NCI-H1092 (cell line): Measurements from ENCODE around the gene TAAR1.
"Not testable (repeated sequence)": the region's sequence is repeated elsewhere in the genome, so short reads cannot be mapped to it uniquely, and the experiment has no call there.

Experiments
- DNase-seq: peaks from one replicate; lab custom pipeline; 2025; lab: John Stamatoyannopoulos, UW

The TAAR1 gene, protein sequence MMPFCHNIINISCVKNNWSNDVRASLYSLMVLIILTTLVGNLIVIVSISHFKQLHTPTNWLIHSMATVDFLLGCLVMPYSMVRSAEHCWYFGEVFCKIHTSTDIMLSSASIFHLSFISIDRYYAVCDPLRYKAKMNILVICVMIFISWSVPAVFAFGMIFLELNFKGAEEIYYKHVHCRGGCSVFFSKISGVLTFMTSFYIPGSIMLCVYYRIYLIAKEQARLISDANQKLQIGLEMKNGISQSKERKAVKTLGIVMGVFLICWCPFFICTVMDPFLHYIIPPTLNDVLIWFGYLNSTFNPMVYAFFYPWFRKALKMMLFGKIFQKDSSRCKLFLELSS

DNA sequence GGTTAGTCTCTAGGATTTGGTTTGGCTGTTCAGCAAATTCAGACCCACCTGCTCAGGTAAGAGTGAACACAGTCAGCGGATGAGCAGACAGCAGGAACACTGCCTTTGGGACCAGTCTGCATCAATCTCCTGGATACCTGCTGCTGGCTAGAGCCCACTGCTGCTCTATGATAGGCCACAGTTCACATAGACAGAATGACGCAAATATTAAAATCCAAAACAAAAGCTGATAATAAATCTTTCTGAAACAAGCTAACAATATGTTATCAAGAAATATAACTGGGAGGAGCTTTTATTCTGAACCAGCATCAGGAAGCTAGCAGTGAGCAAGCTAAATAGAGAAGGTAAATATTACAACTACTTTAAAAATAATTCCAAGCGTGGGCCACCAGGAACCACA, at the start of gene TAAR1:
TAAR1 (minus strand) TSS at position 101 of the 400 bp plus-strand sequence. CDS start 13,179 bp downstream, outside the sequence.
- no peak for DNase-seq

DNA sequence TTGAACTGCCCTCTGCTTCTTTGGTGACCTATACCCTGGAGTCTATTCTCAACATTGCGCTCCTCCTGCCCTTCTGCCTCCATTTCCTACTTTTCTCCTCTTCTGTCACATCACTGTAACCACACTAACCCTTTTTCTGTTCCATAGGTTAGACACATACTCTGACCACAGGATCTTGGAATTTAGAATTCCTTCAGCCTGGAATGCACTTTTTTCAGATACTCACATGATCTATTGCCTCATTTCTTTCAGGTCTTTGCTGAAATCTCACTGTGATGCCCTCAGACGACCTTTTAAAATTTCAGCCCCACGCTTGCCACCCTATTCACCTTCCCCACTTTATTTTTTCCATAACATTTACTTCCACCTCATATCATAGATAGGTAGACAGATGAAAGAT, 49.8 kb upstream of the TAAR1 start:
- DNase-seq, result no peak

DNA sequence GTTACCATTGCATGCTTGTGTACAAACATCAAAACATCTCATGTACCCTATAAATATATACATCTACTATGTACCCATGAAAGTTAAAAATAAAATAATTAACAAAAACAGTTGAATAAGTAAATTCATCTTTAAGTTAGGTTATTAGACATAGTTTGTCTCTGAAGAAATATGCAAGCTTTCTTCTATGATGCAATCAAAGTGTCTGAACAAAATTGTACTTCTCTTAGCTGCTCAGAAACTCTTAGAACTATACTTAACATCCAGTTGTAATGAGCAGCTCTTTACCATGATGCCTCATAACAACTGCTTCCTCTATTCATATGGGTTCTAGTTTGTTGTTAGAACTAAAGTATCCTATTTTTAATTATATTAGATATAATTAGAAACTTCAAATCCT, 49.0 kb upstream of the TAAR1 start:
- no peak for DNase-seq

DNA sequence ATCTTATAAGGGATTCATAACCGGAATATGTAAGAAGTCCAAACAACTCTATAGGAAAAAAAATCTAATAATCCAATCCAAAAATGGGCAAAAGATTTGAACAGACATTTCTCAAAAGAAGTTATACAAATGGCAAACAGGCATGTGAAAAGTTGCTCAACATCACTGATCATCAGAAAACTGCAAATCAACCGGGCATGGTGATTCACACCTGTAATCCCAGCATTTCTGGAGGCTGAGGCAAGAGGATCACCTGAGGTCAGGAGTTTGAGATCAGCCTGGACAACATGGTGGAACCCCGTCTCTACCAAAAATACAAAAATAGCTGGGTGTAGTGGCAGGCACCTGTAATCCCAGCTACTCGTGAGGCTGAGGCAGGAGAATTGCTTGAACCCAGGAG, 47.8 kb upstream of the TAAR1 start:
- not testable (repeated sequence) for DNase-seq

DNA sequence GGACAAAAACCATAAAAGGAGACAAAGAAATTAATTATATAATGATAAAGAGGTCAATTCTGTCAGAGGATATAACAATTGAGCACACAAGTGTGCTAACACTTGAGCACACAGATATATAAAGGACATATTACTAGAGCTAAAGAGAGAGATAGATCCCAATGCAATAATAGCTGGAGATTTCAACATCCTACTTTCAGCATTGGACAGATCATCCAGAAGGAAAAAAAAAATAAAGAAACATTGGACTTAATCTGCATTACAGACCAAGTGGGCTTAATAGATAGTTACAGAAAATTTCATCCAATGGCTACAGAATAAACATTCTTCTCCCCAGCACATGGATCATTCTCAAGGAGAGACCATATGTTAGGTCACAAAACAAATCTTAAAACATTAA, 45.0 kb upstream of the TAAR1 start:
- DNase-seq, result no peak

DNA sequence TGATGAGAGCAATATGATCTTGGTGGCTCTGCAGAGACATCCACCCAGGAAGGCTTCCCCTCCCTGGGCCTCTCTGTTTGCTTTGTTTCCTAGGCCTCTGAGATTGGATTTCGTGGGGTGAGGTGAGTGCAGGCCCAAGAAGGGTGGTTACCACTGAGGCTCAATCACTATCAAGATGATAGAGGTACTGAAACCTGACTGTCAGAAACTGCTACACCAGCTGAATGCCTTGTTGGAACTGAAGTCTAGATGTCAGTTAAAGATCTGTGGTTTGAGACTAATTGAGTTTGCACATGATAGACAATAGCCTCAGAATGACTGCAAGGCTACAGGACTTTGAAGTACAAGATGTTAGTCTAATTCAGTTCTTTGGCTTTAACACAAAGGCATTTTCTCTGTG, 39.6 kb upstream of the TAAR1 start:
- no peak for DNase-seq

DNA sequence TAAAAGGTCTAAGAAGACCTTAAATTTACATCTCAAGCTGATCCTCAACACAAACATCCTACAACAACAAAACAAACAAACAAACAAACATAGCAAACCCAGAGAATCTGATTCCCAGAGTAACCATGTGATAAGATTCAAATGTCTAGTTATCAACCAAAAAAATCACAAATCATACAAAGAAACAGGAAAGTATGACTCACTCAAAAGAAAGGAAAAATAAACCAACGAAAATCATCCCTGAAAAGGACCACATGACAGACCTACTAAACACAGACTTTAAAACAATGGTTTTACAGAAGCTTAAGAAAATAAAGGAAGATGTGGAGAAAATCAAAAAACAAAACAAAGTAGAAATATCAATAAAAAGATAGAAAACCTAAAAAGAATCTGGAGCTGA, 36.8 kb upstream of the TAAR1 start:
- DNase-seq, result no peak

DNA sequence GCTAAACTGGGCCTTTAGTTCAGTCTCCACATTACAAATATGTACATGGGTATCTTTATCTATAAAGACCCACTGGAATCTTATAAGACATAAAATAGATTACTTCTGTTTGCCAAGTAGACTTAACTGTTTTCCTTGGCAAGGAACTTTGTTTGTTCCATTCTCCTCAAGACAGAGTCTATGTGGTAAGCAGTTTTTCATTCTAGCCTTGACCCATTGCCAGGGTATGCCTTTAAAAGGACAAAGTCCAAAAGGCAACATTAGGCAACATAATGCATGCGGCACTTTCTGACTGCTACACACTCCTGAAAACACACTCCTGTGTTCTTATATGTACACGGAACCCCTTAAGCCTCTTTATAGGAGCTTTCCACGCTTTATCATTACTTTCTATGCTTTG, 34.5 kb upstream of the TAAR1 start:
- no peak for DNase-seq

DNA sequence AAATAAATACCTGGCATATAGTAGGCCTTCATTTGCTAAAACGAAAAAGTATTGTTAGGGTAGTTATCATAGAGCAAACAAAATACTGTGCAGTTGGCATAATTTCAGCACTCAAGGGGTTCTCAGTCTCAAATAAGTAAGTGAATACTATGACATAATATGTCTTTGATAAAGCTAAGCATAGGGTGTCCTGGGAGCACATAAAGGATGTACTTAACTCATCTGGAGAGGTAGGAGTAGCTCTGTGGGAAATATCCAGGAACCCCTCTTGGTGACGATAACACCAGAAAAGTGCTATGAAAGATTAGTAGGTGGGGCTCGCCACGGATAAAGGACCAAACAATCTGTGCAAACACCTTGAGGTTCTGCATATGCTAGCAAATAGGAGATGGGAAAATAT, 31.7 kb upstream of the TAAR1 start:
- no peak for DNase-seq

DNA sequence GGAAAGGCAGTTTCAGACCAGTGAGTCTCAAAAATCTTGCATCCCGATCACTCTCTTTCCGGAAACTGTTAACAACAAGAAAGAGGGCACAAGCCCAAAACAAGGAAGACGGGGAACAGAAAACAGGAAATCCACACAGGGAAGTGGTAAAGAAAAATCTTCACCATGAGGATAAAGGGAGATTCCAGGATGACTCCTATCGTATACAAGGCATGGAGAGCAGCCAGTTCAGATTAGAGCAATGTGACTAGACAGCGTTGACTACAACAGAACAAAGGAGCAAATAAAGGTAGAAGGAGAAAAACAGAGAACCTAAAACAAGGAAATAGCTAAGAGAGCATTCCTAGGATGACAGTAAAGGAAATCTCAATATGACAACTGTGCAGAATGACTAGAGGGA, 28.3 kb upstream of the TAAR1 start:
- no peak for DNase-seq

DNA sequence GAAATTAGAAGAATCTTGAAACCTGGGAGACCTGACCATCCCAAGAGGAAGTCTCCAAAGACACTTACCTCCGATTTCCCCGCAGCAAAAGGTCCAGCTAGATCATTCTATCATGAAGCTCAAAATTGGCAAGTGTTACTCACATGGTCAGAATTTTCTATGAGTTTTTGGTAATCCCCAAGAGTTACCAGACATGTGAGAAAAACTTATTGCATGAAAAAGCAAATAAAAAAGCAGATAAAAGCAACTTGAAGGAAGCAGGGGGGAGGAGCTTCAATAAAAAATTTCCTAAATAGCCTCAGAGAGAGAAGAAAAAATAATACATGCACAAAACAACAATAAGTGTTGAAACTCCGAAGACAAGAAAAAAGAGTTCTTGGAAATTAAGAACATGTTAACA, 27.5 kb upstream of the TAAR1 start:
- DNase-seq, result no peak

DNA sequence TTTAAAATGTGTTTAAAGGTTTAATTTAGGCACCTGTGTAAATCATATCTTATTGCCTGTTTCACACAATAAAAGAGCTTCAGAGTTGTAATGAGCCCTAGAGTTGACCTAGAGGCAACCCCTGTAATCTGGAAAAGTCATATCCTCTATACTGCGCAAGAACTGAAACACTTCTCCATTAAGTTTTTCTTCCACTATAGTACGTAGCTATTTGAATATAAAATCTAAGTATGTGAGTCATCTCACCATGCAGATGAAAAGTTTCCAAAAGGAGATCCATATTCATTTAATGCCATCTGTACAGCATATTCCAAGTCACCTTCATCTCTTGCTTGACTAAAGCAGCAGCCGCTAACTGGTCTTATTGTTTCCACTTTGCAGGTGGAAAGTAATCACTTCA, 26.0 kb upstream of the TAAR1 start:
- no peak for DNase-seq

DNA sequence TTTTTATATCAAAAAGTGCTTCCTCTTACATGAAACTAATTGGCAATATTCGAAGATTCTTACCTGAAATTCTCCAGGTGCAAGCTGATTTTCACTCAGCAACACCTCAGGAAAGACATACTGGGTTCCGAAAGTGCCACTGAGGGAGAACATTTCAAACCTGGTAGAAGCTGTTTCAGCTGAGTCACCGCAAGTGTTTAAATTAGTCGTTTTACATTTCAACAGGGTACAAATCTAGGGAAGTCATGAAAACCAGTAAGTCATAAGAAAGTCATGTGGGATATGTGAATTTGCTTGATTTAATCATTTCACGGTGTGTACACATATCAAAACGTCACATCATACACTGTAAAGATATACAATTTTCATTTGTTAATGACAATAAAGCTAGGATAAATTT, 25.3 kb upstream of the TAAR1 start:
- no peak for DNase-seq

DNA sequence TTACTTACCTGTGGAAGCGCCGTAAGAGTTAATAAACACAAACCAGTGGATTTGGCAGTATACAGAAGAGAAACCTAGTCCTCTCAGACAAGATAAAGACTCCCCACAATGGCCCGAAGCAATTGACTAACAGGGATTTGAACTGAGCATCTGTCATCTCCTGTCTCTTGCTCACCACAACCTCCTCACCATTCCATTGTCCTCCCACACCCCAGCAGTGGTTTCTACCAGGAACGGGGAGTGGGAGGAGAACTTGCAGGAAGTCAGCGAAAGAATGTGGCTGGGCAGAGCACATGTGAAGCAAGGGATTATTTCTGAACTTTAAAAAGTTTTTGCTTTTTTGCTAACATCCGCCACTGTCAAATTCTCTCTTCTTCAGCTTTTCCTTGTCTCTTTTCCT, 24.6 kb upstream of the TAAR1 start:
- DNase-seq, result no peak

DNA sequence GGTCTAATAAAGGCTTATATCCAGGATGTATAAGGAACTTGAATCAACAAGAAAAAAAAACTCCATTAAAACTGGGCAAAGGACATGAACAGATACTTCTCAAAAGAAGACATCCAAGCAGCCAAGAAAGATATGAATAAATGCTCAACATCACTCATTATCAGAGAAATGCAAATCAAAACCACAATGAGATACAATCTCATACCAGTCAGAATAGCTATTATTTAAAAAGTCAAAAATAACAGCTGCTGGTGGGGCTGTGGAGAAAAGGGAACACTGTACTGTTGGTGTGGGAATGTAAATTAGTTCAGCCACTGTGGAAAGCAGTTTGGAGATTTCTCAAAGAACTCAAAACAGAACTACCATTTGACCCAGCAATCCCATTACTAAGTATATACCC, 20.1 kb upstream of the TAAR1 start:
- not testable (repeated sequence) for DNase-seq

DNA sequence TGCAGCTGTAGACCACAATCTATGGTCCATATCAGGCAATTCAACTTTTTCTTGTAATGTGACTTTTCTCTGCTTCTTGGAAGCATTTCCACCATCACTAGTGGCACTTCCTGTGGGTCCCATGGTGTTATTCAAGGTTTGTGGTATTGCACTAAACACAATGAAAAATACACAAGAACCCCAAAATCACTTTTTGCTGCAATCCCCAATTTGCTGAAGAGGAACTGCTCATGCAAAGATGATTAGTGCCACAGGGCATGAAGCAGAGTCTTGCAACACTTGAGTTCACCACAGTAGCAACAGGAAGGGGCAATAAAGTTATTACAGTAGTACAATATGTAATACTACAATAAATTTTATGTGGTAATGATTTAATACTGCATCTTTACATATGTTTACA, 16.8 kb upstream of the TAAR1 start:
- no peak for DNase-seq

DNA sequence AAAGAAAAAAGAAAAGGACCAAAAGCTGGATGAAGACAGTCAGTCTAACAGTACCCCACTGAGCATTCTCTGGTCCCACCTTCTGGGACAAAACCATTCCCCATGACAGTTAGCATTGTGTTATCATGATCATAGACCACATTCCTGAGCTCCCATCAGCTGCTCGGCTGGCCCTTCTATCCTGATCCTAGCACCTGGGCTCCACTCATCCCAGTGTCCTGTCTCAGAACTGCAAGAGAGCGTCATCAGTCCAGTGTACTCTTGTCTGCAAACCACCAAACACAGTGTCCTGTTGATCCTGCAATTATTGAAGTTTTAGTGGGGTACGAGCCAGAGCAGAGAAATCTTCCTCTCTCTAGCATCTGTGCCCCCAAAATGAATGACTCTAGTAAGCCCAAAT, 16.0 kb upstream of the TAAR1 start:
- DNase-seq, result no peak

DNA sequence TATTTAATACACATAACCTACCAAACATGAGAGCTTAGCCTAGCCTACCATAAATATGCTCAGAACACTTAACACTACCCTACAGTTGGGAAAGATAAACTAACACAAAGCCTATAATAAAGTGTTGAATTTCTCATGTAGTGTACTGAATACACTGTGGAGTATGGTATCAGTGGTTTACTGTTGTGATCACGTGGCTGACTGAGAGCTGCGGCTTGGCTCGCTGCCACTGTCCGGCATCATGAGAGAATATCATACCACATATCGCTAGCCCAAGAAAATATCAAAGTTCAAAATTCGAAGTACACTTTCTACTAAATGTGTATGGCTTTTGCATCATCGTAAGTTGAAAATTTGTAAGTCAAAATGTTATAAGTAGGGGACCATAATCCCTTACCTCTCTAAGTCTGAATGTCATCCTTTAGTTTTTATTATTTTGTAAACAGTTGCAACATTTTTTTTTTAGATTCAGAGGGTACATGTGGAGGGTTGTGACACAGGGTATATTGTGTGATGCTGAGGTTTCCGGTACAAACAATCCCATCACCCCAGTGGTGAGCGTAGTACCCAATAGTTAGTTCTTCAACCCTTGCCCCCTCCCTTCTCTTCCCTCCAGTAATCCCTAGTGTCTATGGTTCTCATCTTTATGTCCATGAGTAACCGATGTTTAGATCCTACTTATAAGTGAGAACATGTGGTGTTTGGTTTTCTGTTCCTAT, 14.6 kb upstream of the TAAR1 start:
- no peak for DNase-seq

DNA sequence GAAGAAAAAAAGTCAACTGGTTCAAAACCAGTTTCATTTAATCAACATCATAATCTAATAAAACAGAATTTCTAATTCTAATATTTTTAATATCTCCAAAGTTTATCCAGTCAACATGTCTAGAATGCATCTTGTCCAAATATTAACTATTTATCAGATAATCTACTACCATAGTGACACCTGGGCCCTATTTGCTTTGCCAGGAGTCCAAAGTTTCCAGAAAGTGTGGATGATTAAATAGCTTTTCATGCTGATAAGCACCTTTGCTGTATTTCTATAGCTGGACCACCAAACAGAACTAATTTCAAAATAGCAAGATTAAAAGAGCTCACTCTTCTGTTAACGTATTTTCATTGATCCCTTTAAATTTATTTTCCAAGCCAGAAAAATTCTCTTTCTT, 12.3 kb upstream of the TAAR1 start:
- DNase-seq, result no peak

DNA sequence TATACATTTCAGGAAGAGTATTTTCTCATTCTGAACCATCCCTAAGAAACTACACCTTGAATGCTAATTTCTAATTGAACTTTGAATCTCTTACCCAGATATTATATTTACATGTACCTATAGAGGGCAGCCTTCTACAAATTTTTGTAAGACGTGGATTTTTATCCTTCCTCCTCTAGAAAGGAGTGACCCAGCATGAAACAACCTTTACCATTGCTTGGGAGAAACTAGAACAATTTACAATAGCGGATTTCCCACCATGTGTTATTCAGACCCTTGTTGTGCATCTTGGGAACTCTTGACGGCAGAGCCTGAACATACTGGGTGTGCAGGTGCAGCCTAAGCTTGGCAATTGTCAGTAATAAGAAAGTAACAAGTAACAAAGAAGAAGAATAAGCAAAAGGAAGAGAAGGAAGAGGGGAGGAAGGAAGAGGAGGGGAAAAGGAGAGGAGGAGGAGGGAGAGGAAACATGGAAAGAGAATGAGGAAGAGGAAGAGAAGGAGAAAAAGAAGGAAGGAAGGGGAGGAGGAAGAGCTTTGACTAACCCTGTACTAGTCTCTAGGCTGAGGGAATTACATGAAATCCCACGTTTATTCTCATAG, 10.8 kb upstream of the TAAR1 start:
- DNase-seq, result no peak

DNA sequence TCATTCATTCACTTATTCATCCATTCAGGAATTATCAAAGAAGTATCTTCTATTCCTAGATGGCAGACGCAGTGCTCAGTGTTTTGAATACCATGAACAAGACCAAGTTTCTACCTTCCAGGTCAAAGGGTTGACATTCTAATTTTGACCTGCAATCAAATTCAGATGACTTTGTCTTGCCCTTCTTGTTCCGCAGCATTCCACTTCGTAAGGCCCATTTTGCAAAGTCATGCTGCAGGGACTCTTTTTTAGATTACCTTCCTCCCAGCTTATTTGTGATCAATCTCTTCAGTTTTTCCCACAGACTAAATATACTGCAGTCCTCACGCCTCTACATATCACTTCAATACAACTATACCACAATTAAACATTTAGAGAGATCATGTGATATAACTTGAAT, 7.1 kb upstream of the TAAR1 start:
- DNase-seq, result no peak

DNA sequence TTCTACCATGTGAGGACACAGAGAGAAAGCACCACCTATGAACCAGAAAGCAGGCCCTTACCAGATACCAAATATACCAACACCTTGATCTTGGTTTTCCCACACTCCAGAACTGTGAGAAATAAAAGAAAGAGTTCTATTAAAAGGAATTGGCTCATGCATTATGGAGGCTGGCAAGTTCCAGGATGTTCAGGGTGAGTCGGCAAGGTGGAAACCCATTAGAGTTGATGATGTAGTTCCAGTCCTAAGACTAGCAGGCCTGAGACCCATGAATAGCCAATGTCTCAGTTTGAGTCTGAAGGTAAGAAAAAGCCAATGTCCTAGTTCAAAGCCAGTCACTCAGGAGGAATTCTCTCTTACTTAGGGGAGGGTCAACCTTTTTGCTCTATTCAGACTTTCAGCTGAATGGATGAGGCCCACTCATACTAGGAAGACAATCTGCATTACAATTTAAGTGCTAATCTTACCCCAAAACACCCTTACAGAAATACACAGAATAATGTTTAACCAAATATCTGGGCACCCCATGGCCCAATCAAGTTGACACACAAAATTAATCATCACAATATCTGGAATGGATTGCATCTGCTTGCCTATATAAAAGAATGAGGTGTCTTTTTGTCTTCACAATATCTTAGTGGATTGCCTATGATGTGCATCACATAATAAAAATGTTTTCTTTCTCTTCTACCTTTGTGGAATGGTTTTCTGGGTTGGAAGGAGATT, 5.5 kb upstream of the TAAR1 start:
- no peak for DNase-seq

DNA sequence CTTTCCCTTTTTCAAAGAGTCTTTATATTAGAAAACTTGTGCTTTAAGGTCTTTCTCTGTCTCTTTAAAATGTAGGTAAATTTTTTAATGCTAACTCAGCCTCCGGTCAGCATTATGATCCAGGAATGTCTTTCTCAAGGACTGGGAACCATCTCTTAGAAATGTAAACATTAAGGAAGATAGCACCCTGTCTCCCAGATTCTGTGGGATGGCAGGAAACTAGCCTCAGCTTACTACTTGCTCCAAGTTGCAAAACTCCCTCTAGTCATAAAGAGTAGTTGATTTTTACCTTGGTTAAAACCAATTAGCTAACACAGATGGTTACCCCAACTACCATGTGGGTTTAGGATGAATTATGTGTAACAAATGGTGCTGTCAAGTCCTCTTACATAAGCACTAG, 4.7 kb upstream of the TAAR1 start:
- DNase-seq, result no peak
